Activated CD8-positive, alpha-beta memory T cell treated with anti-CD3 and anti-CD28 coated beads for 48 hours (primary cell): Measurements from ENCODE around the gene FBRSL1.
A peak's percentile ranks its signal among the peaks of the same experiment; 100 is the strongest.
"Not testable (repeated sequence)": the region's sequence is repeated elsewhere in the genome, so short reads cannot be mapped to it uniquely, and the experiment has no call there.

Experiments
- DNase-seq, 3 experiments: peaks; one replicate each; pipeline ENCODE4 v3.0.0-alpha.2; 2020; ENCODE audit warnings: low read depth in 2 of 3, low spot score in 2 of 3

Gene FBRSL1

DNA sequence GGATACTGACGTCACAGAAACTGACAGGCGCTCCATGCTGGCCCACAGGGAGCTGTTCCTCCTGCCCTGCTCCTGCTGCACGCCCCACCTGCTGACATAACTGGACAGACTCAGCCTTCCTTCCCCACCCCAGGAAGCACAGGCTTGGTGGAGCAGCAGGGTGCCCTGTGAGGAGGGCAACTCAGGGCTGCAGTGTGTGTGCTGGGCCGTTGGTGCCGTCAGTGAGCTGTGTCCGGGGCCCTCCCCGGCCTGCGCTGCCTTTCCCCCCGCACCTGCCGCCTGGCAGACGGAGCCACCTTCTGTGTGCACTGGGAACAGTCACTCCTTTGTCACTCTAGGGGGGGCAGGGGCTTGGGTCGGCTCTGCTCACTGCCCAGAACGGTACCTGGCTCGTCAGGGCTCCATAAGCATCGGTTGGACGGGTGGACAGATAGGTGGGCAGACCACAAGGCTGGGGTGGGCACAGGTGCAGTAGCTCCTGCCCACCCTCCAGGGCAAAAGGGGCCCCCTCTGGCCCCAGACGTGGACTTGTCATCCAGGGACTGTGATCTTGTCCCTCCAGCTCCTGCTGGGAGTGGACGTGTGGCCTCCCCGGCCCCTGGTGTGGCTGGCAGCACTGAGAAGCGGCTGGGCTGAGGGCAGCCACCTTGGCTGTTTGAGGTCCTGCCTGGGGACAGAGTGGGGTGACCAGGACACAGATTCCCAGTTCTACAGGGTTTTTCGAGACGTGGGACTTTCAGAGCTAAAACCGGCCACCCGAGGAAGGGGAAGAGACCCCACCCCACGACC lies 32.8 kb downstream of the FBRSL1 start:
- no peak for DNase-seq

DNA sequence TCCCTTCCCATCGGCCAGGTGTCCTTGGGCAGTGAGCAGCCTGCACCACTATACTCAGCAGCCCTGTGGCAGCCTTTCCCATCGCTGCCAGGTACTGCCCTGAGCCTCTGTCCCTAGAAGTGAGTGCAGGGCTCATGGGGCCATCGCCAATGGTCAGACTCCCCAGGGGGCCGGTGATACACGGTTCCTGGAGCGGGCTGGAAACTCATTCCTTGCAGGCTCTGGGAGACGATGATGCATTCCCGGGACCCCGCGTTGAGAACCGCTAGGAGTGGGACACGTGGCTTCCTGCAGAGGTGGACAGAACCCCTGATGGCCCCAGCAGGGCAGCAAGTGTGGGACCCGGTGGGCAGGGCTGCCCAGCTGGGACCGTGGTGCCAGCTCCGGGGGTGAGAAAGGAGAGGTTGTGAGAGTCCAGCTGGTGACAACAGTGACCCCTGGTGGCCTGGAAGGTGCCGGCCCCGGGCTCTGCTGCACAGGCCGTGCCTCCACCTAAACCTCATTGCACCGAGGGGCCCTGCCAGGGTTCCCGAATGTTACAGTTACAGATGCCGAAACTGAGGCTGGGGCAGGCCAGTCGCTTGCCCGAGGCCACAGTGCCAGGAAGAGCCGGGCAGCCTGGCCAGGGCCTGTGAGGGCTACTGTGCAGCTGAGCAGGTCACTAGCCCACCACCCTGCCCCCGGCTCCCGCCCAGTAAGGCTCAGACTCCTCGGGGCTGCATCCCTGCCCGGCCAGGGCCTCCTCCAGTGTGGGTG lies 33.8 kb downstream of the FBRSL1 start:
- peak; percentile 35 to 61 (median 56) for DNase-seq

DNA sequence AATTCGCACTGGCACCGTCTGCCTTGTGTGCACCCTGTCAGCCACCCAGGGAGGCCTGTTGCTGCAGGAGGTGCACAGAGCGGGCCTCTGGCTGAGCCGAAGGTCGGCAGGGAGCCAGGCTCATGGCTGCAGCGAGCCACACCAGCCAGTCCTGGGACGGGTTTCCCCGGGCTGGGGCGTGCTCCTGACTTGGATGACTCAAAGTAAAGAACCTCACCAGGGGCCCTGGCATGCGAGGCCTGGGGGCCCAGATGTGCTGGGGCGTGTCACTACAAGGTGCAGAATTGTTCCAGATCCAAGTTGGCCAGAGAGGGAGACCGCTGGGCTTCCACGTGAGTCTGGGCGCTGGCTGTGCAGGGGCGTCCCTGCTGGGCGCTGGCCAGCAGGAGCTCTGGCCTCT lies 34.5 kb downstream of the FBRSL1 start:
- no peak for DNase-seq

DNA sequence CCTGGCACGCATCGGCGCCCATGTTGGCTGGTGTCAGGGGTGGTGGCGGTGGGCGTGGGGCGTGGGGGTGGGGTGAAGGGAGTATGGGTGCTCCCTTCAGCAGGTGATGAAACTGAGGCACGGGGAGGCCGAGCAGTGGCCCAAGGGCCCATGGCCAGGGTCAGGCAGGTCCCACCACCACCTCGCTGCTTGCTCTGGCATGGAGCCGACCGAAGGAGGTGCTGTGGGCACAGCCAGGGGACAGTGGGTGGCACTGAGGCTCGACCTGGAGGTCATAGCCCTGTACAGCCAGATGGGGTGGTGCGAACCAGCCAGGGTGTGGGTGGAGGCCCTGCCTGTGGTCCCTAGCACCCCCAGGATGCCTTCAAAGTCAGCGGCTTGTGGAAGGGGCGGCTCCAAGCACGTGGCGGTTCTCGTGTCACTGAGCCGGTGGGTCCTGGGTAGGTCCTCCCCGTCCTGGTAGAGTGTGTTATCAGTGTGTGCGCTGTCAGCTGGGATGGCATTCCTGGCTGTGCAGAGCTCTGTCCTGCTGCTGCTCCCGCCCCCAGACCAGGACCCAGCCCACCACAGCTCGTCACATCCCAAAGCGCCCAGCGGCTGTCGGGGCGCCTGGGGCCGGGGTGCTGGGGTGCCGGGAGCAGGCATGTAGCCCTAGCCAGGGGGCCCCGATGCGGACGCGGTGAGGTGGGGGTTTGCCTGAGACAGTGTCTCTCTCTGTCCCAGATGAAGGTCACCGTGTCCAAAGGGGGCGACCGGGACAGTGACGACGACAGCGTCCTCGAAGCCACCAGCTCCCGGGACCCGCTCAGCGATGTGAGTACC lies 35.3 kb downstream of the FBRSL1 start:
- DNase-seq = no peak

DNA sequence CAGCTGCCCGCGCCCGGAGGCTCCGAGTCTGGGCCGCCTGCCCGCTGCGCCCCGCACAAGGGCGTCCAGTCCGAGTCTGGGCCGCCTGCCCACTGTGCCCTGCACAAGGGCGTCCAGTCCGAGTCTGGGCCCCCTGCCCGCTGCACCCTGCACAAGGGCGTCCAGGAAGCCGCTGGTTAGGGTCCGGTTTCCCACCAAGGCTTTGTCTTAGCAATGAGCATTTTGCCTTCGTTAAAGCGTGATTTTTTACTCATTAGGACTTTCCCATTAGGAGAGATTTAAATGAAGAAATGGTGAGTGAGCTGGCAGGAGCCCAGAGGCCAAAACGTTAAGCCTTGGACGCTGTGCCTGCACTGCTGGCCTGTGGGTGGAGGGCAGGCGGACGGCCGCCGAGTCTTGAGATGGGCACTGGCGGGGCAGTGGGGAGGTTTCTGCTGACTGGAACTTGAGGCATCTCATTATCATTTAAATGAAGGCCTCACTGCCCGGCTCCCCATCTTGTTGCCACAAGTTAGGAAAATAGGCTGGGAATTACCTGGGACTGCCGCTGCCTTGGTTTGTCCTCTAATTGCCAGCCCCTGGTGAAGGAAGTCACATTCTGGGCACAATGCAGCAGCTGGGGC lies 36.0 kb downstream of the FBRSL1 start:
- DNase-seq = no peak

DNA sequence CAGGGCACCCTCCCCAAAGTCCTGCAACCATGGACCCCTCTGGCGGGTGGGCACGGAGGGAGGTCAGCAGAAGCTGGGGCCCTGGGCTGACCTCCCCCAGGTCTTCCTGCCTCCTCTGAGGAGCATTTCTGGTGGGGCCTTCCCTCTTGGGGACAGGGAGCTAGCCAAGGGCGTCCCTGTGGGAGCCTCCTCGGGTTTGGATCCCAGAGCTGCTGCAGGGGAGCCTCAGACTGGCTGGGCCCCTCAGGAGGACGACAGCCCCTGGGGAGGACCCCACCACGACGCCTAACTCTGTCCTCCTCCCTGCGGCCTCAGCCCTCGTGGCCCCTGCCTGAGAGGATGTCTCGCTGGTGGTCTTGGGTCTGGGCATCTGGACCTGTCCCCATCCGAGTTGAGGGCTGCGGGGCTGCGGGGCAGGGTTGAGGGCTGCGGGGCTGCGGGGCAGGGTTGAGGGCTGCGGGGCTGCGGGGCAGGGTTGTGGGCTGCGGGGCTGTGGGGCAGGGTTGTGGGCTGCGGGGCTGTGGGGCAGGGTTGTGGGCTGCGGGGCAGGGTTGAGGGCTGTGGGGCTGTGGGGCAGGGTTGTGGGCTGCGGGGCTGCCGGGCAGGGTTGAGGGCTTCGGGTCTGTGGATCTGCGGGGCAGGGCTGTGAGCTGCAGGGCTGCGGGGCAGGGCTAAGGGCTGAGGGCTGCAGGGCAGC lies 37.4 kb downstream of the FBRSL1 start:
- no peak for DNase-seq

DNA sequence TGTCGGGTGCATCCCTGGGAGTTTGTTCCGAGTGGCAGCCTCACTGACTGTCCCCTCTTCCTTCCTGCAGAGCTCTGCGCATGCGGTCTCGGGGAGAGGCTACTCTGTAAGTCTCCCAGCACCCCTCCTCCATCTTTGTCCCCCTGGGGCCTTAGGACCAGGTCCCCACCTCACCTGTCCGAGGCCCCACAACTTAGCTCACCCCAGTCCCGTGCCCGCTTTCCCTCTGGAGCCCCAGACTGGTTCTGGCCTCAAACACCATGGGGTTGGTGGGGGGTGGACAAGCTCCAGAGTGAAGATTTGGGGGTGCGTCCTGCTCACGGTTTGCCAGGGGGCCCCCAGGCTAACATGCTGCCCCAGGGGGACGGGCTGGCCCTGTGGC lies 37.9 kb downstream of the FBRSL1 start:
- DNase-seq = no peak

DNA sequence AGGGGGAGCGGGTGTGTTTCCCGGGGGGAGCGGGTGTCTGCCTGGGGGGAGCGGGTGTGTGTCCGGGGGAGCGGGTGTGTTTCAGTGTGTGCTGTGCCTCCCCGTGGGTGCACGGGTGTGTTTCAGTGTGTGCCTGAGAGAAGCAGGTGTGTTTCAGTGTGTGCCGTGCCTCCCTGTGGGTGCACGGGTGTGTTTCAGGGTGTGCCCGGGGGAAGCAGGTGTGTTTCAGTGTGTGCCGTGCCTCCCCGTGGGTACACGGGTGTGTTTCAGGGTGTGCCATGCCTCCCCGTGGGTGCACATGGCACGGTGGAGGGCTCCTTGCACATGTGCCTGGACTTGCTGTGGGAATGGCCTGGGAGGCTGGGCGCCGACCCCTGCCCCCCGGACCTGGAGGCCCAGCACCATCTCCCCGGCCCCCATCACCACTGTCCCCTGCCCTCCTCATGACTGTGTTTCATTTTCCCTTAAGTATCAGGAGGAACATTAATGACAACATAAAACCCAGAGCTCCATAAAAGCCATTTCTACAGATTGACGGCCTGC lies 38.7 kb downstream of the FBRSL1 start:
- no peak for DNase-seq

DNA sequence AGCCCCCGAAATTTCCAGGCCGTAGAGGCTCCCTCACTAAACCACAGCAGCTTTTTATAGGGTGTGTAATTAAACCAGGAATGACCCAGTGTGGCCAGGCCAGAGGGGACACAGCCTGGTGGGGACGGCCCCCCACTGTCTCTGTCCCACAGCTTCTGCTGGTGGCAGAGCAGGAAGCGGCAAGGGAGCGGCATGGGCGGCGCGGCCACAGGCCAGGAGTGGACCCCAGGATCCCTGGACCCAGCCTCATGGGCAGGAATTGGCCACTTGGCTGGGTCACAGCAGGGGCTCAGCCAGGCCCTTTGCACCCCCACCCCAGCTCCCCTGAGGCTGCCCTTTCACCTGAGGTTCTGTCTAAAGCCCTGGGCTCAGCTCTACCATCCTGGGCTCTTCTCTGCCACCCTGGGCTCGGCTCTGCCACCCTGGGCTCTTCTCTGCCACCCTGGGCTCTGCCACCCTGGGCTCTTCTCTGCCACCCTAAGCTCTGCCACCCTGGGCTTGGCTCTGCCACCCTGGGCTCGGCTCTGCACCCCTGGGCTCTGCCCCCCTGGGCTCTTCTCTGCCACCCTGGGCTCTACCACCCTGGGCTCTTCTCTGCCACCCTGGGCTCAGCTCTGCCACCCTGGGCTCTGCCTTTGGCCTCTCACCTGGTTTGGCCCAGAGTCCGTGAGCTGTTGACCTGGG lies 39.3 kb downstream of the FBRSL1 start:
- no peak for DNase-seq

DNA sequence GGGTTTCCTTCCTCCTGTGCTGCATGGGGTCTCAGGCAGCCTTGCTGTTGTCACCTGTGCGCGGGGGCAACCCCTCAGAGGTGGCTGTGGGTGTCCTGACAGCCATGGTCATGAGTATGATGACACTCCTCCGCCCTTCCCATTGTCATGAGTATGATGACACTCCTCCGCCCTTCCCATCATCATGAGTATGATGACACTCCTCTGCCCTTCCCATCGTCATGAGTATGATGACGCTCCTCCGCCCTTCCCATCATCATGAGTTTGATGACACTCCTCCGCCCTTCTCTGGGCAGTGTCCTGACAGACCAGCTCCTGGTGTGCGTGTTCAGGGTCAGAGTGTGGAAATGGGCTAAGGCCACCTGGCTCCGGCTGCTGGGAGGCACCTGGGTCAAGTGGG lies 40.0 kb downstream of the FBRSL1 start:
- DNase-seq = no peak

DNA sequence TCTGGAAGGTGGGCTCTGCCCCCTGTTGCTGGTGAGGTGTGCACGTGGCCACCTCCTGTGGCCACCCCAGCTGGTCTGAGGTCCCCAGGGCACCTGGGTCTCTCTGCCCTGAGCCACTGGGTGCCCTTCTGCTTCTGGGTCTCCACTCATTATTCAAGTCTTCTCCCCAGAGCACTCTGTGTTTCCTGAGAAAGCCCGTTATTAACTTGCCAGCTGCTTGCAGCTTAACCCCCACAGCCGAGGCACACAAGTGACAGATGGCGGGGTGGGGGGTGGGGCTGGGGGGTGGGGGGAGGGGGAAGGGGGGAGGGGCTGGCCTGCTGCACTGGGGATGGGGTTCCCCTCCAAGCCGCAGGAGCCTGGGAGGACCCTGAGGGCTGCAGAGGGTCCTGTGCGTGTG lies 40.5 kb downstream of the FBRSL1 start:
- DNase-seq = no peak

DNA sequence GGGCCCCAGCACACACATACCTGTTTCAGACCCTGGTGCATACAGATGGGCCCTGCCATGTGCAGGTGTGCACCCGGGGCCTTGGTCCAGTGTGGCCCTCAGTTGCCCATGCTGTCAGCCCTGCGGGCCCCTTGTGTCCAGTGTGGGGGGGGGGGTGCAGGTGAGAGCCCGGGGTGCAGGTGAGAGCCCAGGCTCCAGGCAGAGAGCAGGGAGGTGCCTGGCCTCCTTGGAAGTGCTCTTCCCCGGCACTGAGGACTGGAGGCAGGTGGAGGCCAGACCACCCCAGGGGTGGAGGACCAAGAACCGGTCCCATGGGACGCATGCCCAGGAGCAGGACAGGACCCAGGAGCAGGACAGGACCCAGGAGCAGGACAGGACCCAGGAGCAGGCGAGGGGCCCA lies 40.9 kb downstream of the FBRSL1 start:
- no peak for DNase-seq

DNA sequence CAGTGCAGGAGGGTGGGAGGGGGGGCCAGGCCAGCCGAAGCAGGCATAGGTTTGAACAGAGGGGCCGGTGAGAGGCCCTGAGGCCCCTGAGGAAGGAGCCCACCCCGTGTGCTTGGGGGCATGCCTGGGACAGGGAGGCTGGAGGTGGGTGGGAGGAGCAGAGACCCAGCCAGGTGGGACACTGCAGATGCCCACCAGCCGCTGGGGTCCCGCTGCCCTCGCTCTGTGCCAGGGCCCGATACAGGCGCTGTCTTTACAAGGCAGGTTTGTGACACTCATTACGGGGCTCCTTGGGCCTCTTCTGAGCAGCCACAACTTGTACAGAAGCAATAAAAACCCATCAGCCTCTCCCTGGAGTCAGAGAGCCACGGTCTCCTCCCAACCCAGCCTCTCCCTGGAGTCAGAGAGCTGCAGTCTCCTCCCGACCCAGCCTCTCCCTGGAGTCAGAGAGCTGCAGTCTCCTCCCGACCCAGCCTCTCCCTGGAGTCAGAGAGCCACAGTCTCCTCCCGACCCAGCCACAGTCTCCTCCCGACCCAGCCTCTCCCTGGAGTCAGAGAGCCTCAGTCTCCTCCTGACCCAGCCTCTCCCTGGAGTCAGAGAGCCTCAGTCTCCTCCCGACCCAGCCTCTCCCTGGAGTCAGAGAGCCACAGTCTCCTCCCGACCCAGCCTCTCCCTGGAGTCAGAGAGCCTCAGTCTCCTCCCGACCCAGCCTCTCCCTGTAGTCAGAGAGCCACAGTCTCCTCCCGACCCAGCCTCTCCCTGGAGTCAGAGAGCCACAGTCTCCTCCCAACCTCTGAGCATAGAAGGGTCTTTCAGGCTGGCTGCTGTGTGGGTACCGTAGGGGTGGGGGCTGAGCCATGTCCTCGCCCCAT lies 43.0 kb downstream of the FBRSL1 start:
- DNase-seq = not testable (repeated sequence)

DNA sequence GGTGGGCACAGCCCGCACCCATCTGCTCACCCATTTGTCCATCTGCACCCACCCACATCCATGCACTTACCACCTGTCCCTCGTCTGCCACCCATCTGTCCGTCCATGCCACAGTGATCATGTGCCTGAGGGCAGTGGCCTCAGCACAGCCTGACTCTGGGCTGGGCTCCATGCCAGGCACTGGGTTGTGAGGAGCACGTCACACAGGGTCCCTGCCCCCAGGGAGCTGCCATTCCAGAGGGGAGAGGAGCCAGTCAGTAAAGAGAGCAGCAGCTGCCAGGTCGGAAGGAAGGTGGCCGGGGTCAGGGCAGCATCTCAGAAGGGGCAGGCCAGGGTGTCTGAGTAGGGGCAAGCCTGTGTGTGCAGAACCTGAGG lies 43.6 kb downstream of the FBRSL1 start:
- DNase-seq = no peak

DNA sequence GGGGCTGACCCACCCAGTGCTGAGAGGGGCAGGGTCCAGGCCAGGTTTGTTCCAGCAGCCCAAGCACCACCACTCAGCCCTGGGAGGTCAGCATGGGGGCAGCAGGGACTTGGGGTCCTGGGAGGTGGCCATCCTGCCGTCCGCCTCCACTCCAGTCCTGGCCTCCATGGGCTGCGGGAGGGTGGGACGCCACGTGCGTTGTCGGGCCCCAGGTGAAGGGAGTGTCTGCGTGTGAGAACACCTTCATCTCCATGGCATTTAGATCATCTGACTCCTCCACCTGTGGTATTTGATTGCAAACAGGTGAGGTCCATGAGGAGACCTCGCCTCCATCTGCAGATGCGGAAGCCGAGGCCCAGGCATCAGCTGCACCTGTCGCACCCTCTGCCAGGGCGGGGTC lies 44.1 kb downstream of the FBRSL1 start:
- DNase-seq = no peak

DNA sequence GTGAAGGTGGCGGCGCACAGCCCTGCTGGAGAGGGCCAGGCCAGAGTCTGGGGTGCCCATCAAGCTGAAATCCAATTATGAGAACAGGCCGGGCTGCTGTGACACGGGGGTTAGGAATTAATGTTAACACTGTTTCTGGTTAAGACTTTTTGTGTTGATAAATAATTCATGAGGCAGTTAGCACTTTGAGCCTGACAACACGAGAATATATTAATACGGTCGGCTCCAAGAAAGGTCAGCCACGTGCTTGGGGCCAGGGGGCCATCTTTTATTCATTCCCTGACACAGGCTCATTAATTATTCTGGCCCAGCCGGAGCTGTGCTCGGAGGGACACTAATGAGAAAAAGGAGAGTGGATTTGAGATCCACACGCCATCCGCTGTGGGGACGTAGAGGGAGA lies 45.1 kb downstream of the FBRSL1 start:
- DNase-seq = no peak

DNA sequence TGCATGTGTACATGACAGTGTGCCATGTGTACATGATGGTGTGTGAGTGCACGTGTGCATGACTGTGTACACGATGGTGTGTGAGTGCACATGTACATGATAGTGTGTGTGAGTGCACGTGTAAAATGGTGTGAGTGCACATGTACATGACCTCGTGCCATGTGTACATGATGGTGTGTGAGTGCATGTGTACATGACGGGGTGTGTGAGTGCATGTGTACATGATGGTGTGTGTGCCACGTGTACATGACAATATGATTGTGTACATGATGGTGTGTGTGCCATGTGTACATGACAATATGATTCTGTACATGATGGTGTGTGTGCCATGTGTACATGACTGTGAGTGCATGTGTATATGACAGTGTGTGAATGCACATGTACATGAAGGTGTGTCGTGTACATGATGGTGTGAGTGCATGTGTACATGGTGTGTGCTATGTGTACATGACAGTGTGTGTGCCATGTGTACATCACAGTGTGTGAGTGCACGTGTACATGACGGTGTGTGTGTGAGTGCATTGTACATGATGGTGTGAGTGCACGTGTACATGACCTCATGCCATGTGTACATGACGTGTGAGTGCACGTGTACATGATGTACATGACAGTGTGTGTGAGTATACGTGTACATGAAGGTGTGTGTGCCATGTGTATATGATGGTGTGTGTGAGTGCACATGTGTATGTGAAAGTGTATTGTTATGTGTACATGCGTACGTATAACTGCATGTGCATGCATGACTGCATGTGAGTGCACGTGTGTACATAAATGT lies 46.3 kb downstream of the FBRSL1 start:
- DNase-seq = no peak

DNA sequence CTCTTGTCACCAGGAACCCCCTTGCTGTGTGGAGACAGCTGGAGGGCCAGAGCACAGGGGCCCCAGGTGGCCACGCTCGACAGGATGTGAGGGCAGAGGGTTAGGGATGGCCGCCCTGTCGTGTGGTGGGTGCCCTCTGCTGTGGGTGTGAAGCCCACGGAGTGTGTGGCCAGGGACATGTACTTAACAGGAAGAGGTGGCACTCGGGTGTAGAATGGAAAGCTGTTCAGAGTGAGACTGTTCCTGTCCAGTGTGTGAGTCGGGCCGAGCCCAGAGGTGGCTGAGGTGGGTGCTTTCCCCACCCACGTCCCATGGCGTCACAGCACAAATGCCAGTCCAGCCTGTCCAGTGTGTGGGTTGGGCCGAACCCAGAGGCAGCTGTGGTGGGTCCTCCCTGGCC lies 47.1 kb downstream of the FBRSL1 start:
- DNase-seq = no peak
